H9 (cell line): ENCODE data around the gene DRD4. TPM values are rescaled to one million over a fixed set of nuclear protein-coding genes. Genes with fewer than 3 reads are reported as not detected.

Source experiments
- DNase-seq: peaks from one replicate; pipeline ENCODE4 v3.0.0-alpha.2; 2017
- H2AFZ ChIP-seq: one replicate; pipeline ENCODE4 v1.6.1; 2013; ENCODE audit warnings: mild to moderate bottlenecking, low read length, control low read depth, moderate library complexity
- H2AK5ac ChIP-seq: 2 replicates; pipeline ENCODE4 v1.6.1; 2013; ENCODE audit warnings: low read length, control low read depth, mixed read lengths; ENCODE audit not compliant: insufficient read length
- H2BK120ac ChIP-seq: one replicate; pipeline ENCODE4 v1.6.1; 2013; ENCODE audit warnings: low read depth, mild to moderate bottlenecking, low read length, control low read depth, inconsistent platforms; ENCODE audit not compliant: poor library complexity, severe bottlenecking
- H2BK12ac ChIP-seq: 2 replicates; pipeline ENCODE4 v1.6.1; 2013; ENCODE audit warnings: low read length, control low read depth, mixed read lengths, low read depth; ENCODE audit not compliant: insufficient read length
- H2BK15ac ChIP-seq: 2 replicates; pipeline ENCODE4 v1.6.1; 2013; ENCODE audit warnings: low read depth, low read length, control low read depth
- H2BK20ac ChIP-seq: one replicate; pipeline ENCODE4 v1.6.1; 2013; ENCODE audit warnings: low read depth, mild to moderate bottlenecking, low read length, control low read depth, inconsistent platforms; ENCODE audit not compliant: poor library complexity, severe bottlenecking
- H2BK5ac ChIP-seq: 2 replicates; pipeline ENCODE4 v1.6.1; 2013; ENCODE audit warnings: low read length, control low read depth, mixed read lengths; ENCODE audit not compliant: insufficient read length
- H3K14ac ChIP-seq: 2 replicates; pipeline ENCODE4 v1.6.1; 2013; ENCODE audit warnings: low read length, control low read depth; ENCODE audit not compliant: insufficient read depth
- H3K18ac ChIP-seq: 2 replicates; pipeline ENCODE4 v1.6.1; 2013; ENCODE audit warnings: low read depth, mild to moderate bottlenecking, mixed read lengths, low read length, control low read depth; ENCODE audit not compliant: insufficient read length
- H3K23ac ChIP-seq: 2 replicates; pipeline ENCODE4 v1.6.1; 2013; ENCODE audit warnings: low read length, control low read depth, mixed read lengths, low read depth; ENCODE audit not compliant: insufficient read length
- H3K23me2 ChIP-seq: 2 replicates; pipeline ENCODE4 v1.6.1; 2013; ENCODE audit warnings: low read depth, mild to moderate bottlenecking, mixed read lengths, low read length, control low read depth; ENCODE audit not compliant: insufficient read length, poor library complexity, severe bottlenecking
- H3K27ac ChIP-seq: 2 replicates; pipeline ENCODE4 v1.5.1; 2013; ENCODE audit warnings: low read length, control low read depth, mixed read lengths, low read depth; ENCODE audit not compliant: insufficient read length
- H3K27me3 ChIP-seq: 2 replicates; pipeline ENCODE4 v1.6.1; 2013; ENCODE audit warnings: low read length, control low read depth, inconsistent platforms; ENCODE audit not compliant: insufficient read depth
- H3K4ac ChIP-seq: 2 replicates; pipeline ENCODE4 v1.6.1; 2013; ENCODE audit warnings: low read depth, mild to moderate bottlenecking, control low read depth, inconsistent platforms, low read length, moderate library complexity
- H3K4me1 ChIP-seq: 2 replicates; pipeline ENCODE4 v1.6.1; 2013; ENCODE audit warnings: low read length, control low read depth, inconsistent platforms; ENCODE audit not compliant: insufficient read depth
- H3K4me2 ChIP-seq: 2 replicates; pipeline ENCODE4 v1.6.1; 2013; ENCODE audit warnings: low read length, control low read depth, mixed read lengths; ENCODE audit not compliant: insufficient read length, insufficient read depth
- H3K56ac ChIP-seq: 2 replicates; pipeline ENCODE4 v1.6.1; 2013; ENCODE audit warnings: low read depth, mild to moderate bottlenecking, mixed read lengths, low read length, control low read depth; ENCODE audit not compliant: insufficient read length
- H3K79me1 ChIP-seq: 2 replicates; pipeline ENCODE4 v1.6.1; 2013; ENCODE audit warnings: low read depth, mild to moderate bottlenecking, moderate library complexity, low read length, control low read depth, inconsistent platforms; ENCODE audit not compliant: insufficient read depth, poor library complexity, severe bottlenecking
- H3K79me2 ChIP-seq: 2 replicates; pipeline ENCODE4 v1.6.1; 2013; ENCODE audit warnings: low read length, control low read depth, inconsistent platforms; ENCODE audit not compliant: insufficient read depth
- H3K9ac ChIP-seq: 2 replicates; pipeline ENCODE4 v1.6.1; 2013; ENCODE audit warnings: low read length, control low read depth, mixed read lengths; ENCODE audit not compliant: insufficient read length; ENCODE audit errors: extremely low read depth
- H3K9me3 ChIP-seq: one replicate; pipeline ENCODE4 v1.6.1; 2013; ENCODE audit warnings: low read depth, low read length, inconsistent platforms; ENCODE audit not compliant: control insufficient read depth
- H3T11ph ChIP-seq: one replicate; pipeline ENCODE4 v1.6.1; 2013; ENCODE audit warnings: mild to moderate bottlenecking, low read length, control low read depth, inconsistent platforms
- H4K20me1 ChIP-seq: one replicate; pipeline ENCODE4 v1.6.1; 2013; ENCODE audit not compliant: control insufficient read depth, insufficient read length, insufficient read depth
- H4K5ac ChIP-seq: 2 replicates; pipeline ENCODE4 v1.6.1; 2013; ENCODE audit warnings: low read depth, mild to moderate bottlenecking, mixed read lengths, low read length, control low read depth; ENCODE audit not compliant: insufficient read length
- H4K8ac ChIP-seq: replicated peaks from 2 replicates; pipeline ENCODE4 v1.6.1; 2013; ENCODE audit warnings: low read length, control low read depth, mixed read lengths, low read depth; ENCODE audit not compliant: insufficient read length
- H4K91ac ChIP-seq: 2 replicates; pipeline ENCODE4 v1.6.1; 2013; ENCODE audit warnings: low read depth, mild to moderate bottlenecking, moderate library complexity, mixed read lengths, low read length, control low read depth; ENCODE audit not compliant: insufficient read length
- H3K27ac Mint-ChIP-seq, 3 experiments: 2 replicates in 2 of 3; 3 replicates in 1 of 3; pipeline ENCODE4 v1.8.0; 2020 to 2021; ENCODE audit warnings: mixed read lengths in 3 of 3, mild to moderate bottlenecking in 1 of 3, moderate library complexity in 1 of 3
- H3K27me3 Mint-ChIP-seq: 2 replicates; pipeline ENCODE4 v1.8.0; 2021; ENCODE audit warnings: low read depth, mild to moderate bottlenecking, moderate library complexity, mixed read lengths
- H3K36me3 Mint-ChIP-seq, 3 experiments: 2 replicates in 2 of 3; 3 replicates in 1 of 3; pipeline ENCODE4 v1.8.0; 2020 to 2021; ENCODE audit warnings: low read depth in 3 of 3, mixed read lengths in 3 of 3; ENCODE audit not compliant: insufficient read depth in 1 of 3
- H3K4me1 Mint-ChIP-seq, 2 experiments: 2 replicates each; pipeline ENCODE4 v1.8.0; 2020; ENCODE audit warnings: mixed read lengths in 2 of 2
- H3K4me3 Mint-ChIP-seq, 2 experiments: 2 replicates in 1 of 2; 3 replicates in 1 of 2; pipeline ENCODE4 v1.8.0; 2020 to 2021; ENCODE audit warnings: mild to moderate bottlenecking in 2 of 2, mixed read lengths in 2 of 2, moderate library complexity in 1 of 2
- H3K9me3 Mint-ChIP-seq, 2 experiments: 2 replicates in 1 of 2; 3 replicates in 1 of 2; pipeline ENCODE4 v1.8.0; 2020; ENCODE audit warnings: mild to moderate bottlenecking in 2 of 2, mixed read lengths in 2 of 2, moderate library complexity in 1 of 2
- WGBS: extraction: QIAGEN DNeasy Blood & Tissue Kit; methylation state at CpG from one replicate; pipeline ENCODE4 v1.1.7; 2013; ENCODE audit warnings: missing lambda C conversion rate, low lambda C conversion rate, mixed read lengths; ENCODE audit not compliant: insufficient read length; ENCODE audit errors: extremely low coverage; 5-methylcytosine and 5-hydroxymethylcytosine counted together
- total RNA-seq: library from RNA; stranded (reverse); gene quantifications from 2 replicates; pipeline ENCODE4 v1.2.1, GENCODE V29; 2021
- TF ChIP-seq, protein P1 (sequence below): fragments of 200-600 bp; sonication (generic); conservative IDR thresholded peaks from 3 replicates; pipeline ENCODE4 v1.8.0; 2021; ENCODE audit warnings: antibody characterized with exemption, mild to moderate bottlenecking

The DRD4 gene
- total RNA-seq, 1 experiment from 2014 or later, result 6.8 TPM

DNA sequence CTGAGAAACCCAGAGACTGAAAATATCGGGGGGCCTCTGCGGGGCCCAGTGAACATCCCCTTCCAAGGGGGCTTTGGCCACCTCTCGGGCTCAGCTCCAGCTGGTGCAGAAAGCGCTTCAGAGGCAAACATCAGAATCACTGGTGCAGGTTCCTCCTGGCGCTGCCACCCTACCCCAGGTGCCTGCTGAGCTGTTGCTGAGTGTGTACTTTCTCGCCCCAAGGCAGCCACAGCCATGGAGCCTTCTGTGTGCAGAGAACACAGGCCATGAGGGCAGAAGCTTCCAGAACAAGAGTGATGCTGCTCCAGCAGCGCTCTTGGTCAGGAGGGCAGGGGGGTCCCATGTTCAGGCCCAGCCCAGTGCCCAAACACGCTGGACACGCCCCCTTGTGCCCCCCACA, 6.3 kb downstream of the DRD4 start:
- H4K5ac ChIP-seq, result no peak overlapping the region
- no peaks in the 10 kb centered on the region for H3K9me3 ChIP-seq
- Mint-ChIP-seq H3K27me3 (peaks cover 13% of the 10 kb centered on the region), H3K4me1 (peaks cover 9 to 14% of the 10 kb centered on the region in 2 experiments), H3K4me3 (no peak overlapping the region), H3K27ac (no peak overlapping the region), H3K9me3 (no peaks in the 10 kb centered on the region; a peak in 1 of 5 replicates), H3K36me3 (peaks cover 4 to 34% (median 16%) of the 10 kb centered on the region in 3 experiments; a peak in 6 of 7 replicates)
- H2AK5ac ChIP-seq, result no peak overlapping the region
- H3K79me1 ChIP-seq, result no peaks in the 10 kb centered on the region
- no CpG with 5 or more reads among the region's 9 CpGs for WGBS
- no peak overlapping the region for H3T11ph ChIP-seq
- H3K27ac ChIP-seq, result no peak overlapping the region
- no peak for DNase-seq
- no peak overlapping the region for H2BK15ac ChIP-seq
- H2BK12ac ChIP-seq, result no peak overlapping the region
- no peak overlapping the region for H3K56ac ChIP-seq
- no peaks in the 10 kb centered on the region for H3K79me2 ChIP-seq
- no peak overlapping the region for H2BK20ac ChIP-seq
- H4K20me1 ChIP-seq, result no peaks in the 10 kb centered on the region
- H2BK5ac ChIP-seq, result no peak overlapping the region
- H4K8ac ChIP-seq, result no peak overlapping the region
- no peak overlapping the region for H3K4me2 ChIP-seq
- no peaks in the 10 kb centered on the region; the same call in 1 of the 2 replicates for H3K4me1 ChIP-seq
- peaks cover 7% of the 10 kb centered on the region; the same call in 1 of the 2 replicates for H3K27me3 ChIP-seq
- H2AFZ ChIP-seq, result no peak overlapping the region
- H4K91ac ChIP-seq, result no peak overlapping the region
- H3K9ac ChIP-seq, result no peak overlapping the region
- no peak overlapping the region for H3K23ac ChIP-seq
- TF ChIP-seq, protein P1, sequence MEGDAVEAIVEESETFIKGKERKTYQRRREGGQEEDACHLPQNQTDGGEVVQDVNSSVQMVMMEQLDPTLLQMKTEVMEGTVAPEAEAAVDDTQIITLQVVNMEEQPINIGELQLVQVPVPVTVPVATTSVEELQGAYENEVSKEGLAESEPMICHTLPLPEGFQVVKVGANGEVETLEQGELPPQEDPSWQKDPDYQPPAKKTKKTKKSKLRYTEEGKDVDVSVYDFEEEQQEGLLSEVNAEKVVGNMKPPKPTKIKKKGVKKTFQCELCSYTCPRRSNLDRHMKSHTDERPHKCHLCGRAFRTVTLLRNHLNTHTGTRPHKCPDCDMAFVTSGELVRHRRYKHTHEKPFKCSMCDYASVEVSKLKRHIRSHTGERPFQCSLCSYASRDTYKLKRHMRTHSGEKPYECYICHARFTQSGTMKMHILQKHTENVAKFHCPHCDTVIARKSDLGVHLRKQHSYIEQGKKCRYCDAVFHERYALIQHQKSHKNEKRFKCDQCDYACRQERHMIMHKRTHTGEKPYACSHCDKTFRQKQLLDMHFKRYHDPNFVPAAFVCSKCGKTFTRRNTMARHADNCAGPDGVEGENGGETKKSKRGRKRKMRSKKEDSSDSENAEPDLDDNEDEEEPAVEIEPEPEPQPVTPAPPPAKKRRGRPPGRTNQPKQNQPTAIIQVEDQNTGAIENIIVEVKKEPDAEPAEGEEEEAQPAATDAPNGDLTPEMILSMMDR, result no peak
- H3K23me2 ChIP-seq, result peaks cover 9% of the 10 kb centered on the region
- H2BK120ac ChIP-seq, result no peak overlapping the region
- H3K18ac ChIP-seq, result no peak overlapping the region
- no peak overlapping the region for H3K14ac ChIP-seq
- no peak overlapping the region for H3K4ac ChIP-seq
